Brain microvascular endothelial cell (primary cell): ENCODE data around the gene MYDGF.

Experiments
- DNase-seq: peaks from one replicate; pipeline ENCODE4 v3.0.0-alpha.2; 2020
- H3K27ac ChIP-seq: fragments of 250-450 bp; sonication (Bioruptor Pico); 2 replicates; pipeline ENCODE4 v1.5.1; 2020; ENCODE audit warnings: mild to moderate bottlenecking, moderate library complexity
- H3K27me3 ChIP-seq: fragments of 250-450 bp; sonication (Bioruptor Pico); replicated peaks from 2 replicates; pipeline ENCODE4 v1.5.1; 2020; ENCODE audit warnings: mild to moderate bottlenecking
- H3K36me3 ChIP-seq: fragments of 250-450 bp; sonication (Bioruptor Pico); replicated peaks from 2 replicates; pipeline ENCODE4 v1.5.1; 2020; ENCODE audit warnings: mild to moderate bottlenecking
- H3K4me3 ChIP-seq: 2 replicates; pipeline ENCODE4 v1.5.1; 2011; ENCODE audit warnings: low read depth, mild to moderate bottlenecking, control low read depth, low read length, moderate library complexity
- CTCF ChIP-seq: IDR thresholded peaks from 2 replicates; pipeline ENCODE4 v1.5.1; 2011; ENCODE audit warnings: low read depth, mild to moderate bottlenecking, moderate library complexity, low read length, control low read depth, inconsistent platforms; ENCODE audit errors: missing control alignments
- in situ Hi-C: cut with HindIII; loops from 2 replicates; pipeline ENCODE4 v1.10.0; 2017; ENCODE audit warnings: low sequenced_read_pairs, low pct_ligation_motif_present

Gene MYDGF

GRCh38 chr19:4638828-4639530 lies 31.2 kb downstream of the MYDGF start, which contains the start of gene TNFAIP8L1:
TSS of gene TNFAIP8L1 (plus strand) at chr19:4639516. CDS start at chr19:4651870, 12,354 bp downstream.
- no peaks in the 10 kb centered on the region for H3K27me3 ChIP-seq
- H3K36me3 ChIP-seq = no peaks in the 10 kb centered on the region
- TF ChIP-seq CTCF = no peak
- peak within 1 kb of the TSS; percentile 85 for H3K4me3 ChIP-seq
- DNase-seq = peak; percentile 91
- peak within 1 kb of the TSS; percentile 45 for H3K27ac ChIP-seq
- in situ Hi-C loops = no loop called here

GRCh38 chr19:4638317-4638716 lies 31.8 kb downstream of the MYDGF start:
- in situ Hi-C loops = no loop called here
- Histone ChIP-seq H3K4me3 (no peak overlapping the region), H3K27me3 (no peaks in the 10 kb centered on the region), H3K27ac (peak overlapping the region; percentile 45), H3K36me3 (no peaks in the 10 kb centered on the region)
- DNase-seq = no peak
- TF ChIP-seq CTCF = no peak

- no peak for DNase-seq
- H3K27me3 ChIP-seq = no peaks in the 10 kb centered on the region
- TF ChIP-seq CTCF = no peak
- H3K36me3 ChIP-seq = no peaks in the 10 kb centered on the region
- H3K27ac ChIP-seq = no peak overlapping the region
- H3K4me3 ChIP-seq = no peak overlapping the region
- in situ Hi-C loops = no loop called here
Measured at GRCh38 chr19:4636761-4637160, 33.4 kb downstream of the MYDGF start.

- no peak for DNase-seq
Measured at GRCh38 chr19:4636151-4636717, 33.9 kb downstream of the MYDGF start.

GRCh38 chr19:4635754-4636116 lies 34.4 kb downstream of the MYDGF start:
- Histone ChIP-seq H3K27ac (no peak overlapping the region), H3K27me3 (no peaks in the 10 kb centered on the region), H3K4me3 (peak overlapping the region; percentile 52), H3K36me3 (no peaks in the 10 kb centered on the region)
- TF ChIP-seq CTCF = no peak
- in situ Hi-C loops = no loop called here
- DNase-seq = no peak

More at GRCh38 chr19:4636151-4636717, 33.9 kb downstream of the MYDGF start:
- in situ Hi-C loops = no loop called here
- Histone ChIP-seq H3K36me3 (no peaks in the 10 kb centered on the region), H3K4me3 (peak overlapping the region; percentile 52), H3K27ac (no peak overlapping the region), H3K27me3 (no peaks in the 10 kb centered on the region)
- peak; percentile 69 for TF ChIP-seq CTCF
